GM19351 (cell line): ENCODE data around the gene PRCC.

Source experiments
- ATAC-seq: cut with Tn5 transposase; IDR thresholded peaks from one replicate; pipeline ENCODE4 v1.9.1; 2021; ENCODE audit warnings: mild to moderate bottlenecking, moderate library complexity; ENCODE audit not compliant: unreplicated experiment

Gene PRCC

DNA sequence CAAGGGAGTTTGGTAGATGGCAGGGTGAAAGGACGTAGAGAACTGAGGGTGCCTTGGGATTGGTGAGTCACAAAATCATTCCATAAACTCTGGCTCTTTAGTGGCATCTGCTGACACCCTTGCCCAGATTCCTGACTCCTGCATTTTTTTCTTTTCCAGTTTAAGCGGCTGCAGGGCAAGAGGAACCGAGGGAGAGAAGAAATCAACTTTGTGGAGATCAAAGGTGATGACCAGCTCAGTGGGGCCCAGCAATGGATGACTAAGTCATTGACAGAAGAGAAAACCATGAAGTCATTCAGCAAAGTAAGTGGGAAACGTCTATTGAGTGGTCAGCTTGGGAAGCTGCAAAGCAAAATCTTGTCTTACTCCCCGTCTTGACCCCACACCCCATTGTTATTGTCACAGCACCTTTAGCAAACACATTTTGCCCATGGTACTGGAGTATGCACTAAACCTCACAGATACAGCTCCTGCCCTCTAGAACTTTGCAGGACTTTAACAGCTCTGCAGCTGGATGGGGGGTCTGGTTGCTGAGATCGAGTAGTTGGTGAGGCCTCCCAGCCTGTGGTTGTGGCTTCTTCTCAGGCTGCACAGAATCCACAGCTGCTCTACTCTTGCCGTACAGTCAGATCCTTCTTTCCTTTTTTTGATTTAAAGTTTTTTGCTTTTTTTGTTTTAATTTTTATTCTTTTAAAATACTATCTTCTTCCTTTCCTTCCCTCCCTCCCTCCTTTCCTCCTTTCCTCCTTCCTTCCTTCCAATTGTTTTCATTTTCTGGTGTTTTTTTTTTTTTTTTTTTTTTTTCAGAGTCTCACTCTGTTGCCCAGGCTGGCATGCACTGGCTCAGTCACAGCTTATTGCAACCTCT, 27.4 kb downstream of the PRCC start:
- ATAC-seq = no peak

DNA sequence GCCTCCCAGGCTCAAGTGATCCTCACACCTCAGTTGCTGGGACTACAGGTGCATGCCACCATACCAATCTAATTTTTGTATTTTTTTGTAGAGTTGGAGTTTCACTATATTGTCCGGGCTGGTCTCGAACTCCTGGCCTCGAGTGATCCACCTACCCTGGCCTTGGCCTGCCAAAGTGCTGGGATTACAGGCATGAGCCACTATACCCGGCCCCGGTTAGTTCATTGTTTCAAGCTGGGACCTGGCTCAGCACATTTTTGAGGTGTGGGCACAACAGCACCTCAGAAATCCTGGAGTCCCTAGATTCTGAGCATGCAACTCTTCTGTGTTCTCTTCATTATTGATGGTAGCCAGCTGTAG, 28.0 kb downstream of the PRCC start:
- ATAC-seq = no peak

DNA sequence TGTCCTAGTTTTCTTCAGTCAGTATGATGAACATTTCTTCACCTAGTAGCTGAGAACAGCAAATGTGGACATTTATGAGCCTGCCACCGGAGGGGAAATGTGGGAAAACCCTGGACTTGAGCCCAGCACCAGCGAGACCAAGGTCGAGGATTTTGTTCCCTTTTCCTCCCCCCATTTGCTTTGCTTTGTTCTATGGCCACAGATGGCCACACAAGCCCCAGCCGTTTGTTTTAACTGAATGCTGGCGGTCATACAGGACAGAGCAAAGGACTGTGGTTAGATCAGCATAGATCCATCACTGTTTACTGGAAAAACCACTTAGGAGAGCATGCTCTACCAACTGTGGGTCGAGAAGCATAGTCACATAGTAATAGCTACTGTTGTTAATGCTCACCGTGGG, 28.5 kb downstream of the PRCC start:
- ATAC-seq = no peak

DNA sequence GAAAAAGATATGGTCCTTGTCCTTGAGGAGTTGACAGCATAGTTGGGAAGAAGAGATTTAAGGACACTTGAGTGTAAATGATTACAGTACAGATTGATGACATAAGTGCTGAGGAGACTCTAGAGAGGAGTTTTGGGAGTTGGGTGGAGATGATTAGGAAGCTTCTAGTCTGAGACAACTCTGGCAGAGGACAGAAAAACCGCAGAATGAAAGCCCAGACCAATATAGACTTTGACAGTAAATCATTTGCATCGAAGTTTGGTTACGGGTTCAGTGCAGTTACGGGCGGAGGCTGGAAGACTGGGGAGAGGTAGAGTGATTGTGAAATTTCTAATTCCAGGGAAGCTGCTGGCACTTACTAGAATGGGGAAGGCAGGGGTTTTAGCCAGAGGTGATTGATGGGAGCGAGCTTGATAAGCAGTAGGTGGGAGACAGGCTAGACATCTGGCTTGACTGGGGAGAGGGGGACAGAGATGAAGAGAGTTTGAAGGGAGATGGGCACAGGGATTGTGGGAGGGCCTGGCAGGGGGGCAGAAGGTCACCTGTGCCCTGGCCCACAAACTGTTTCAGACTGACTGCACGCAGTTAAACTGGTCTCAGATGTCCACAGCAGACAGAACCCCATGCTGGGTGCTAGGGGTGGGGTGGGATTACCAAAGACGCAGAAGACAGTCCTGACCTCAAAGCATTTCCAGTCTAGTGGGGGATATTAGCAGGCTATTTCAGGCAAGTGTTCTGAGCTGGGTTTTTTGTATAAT, 29.2 kb downstream of the PRCC start:
- no peak for ATAC-seq

DNA sequence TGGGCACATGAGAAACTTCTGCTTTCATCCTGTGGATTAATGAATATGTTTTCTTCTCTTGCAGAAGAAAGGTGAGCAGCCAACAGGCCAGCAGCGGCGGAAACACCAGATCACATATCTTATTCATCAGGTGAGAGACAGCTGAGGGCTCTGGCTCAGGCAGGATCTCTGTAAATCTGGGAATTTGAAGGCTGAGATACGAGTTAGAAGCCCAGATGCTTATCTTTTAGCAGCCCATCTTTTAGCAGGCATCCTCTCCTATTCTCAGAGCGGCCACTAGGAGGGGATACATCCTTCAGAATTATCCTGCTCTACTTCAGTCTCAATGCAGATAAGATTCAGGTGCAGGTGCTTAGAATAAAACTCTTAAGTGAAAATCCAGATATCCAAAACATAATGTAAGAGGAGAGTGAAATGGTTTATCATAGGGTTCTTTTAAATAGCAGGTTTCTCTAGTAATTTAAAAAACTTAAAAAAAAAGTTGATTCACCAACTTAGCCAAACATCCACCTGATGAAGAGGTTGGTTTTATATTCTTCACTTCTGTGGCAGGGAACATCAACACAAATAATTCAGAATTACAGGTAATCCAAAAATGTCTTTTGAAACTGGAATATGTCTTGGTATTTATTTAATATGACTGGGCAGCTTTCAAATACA, 30.0 kb downstream of the PRCC start:
- no peak for ATAC-seq

DNA sequence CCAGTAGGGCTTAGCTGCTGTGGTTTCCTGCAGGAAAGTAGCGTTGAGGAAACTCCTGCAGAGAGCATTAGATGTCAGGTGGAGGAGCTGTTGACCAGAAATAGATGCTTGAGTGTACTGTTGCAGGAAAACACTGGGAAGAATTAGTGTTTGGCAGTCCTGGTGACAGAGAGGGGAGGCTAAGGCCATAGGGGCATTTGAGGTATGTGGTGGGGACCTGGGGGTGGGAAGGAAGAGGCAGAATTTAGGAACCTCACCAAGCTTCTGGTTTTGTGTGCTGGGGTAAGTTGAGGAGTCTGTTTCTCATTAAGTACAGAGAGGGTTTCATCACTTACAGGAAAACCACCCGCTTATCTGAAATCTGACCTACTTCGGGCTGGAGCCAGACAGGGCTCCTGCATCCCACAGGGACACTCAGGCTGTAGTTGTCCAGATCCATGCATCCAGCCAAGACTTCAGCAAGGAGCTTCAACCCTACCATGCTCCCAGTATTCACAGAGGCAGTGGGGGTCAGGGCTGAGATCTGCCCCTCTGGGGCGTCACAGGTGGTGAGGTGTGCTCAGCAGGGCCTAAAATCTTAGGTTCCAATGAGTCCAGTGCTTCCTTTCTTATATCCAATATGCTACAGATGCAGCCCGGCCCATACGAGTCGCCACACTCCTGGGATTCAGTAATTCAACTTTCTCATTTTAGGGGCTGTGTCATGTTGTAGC, 34.2 kb downstream of the PRCC start:
- no peak for ATAC-seq

DNA sequence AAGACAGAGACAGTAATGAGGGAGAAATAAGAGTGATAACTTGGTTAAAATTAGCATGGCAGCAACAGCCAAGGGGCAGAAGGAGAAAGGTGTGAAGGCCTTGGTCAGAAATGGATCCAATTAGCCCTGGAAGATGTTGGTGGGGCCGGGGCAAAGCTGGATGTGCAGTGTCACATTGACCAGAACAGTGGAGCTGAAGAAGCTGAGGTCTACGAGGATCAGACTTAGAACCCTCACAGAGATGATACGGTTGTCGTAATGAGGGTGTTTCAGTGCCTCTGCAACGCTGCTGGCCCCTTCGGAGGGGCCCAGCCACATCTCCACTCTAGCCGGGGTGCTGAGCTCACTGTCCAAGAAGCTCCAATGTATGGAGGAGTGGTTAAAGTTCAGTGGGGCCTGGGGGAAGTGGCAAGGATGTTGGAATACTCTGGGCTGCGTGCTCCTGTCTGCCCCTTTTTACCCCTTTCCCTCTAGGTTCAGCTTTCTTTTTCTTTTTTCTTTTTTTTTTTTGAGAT, 35.1 kb downstream of the PRCC start:
- no peak for ATAC-seq

DNA sequence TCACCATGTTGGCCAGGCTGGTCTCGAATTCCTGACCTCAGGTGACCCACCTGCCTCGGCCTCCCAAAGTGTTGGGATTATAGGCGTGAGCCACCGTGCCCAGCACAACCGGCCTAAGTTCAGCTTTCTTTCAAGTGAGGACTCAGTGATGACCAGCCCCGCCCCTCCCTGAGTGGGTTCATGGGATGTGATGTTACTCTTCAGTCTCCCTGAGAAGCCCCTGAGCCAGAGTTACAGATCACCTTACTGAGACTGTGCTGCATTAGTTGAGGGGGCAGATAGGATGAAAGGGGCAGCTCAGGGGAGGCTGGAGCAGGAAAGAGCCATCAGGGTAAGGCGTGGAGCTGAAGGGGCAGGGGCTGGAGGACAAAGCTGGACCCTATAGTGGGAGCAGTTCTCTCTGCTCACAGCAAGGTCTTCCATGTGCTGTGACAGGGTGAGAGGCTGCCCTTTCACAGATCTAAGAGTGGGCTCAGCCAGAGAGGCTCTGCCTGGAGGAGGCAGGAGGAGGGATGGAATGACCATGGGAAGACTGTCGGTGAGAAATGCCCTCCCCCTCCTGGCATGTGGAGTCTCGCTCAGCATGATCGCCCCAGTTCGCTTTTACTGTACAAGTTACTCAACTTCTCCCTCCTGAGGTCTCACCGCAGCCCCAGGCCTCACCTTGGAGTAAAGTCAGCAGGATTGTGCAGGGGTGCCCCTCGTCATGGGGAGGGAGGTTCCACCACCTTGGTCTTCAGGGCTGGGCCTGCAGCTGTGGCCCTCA, 35.9 kb downstream of the PRCC start:
- no peak for ATAC-seq

DNA sequence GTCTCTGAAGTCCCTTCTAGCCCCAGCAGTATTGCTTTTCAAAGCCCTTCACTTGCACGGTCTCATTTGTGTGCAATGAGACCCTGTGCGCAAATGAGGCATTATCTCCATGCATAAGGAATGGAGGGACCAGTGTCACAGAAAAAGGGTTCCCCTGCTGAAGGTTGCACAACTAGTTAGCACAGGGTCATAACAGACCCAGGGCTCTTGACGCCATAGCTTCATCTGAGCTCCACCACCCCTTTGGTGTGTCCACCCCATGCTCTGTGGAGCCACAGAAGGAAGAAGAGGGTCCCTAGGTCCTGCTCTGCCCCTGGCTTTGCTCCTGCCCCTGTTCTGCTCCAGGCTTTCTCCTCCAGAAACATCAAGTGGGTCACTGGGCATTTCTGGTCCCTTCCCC, 36.7 kb downstream of the PRCC start:
- no peak for ATAC-seq

DNA sequence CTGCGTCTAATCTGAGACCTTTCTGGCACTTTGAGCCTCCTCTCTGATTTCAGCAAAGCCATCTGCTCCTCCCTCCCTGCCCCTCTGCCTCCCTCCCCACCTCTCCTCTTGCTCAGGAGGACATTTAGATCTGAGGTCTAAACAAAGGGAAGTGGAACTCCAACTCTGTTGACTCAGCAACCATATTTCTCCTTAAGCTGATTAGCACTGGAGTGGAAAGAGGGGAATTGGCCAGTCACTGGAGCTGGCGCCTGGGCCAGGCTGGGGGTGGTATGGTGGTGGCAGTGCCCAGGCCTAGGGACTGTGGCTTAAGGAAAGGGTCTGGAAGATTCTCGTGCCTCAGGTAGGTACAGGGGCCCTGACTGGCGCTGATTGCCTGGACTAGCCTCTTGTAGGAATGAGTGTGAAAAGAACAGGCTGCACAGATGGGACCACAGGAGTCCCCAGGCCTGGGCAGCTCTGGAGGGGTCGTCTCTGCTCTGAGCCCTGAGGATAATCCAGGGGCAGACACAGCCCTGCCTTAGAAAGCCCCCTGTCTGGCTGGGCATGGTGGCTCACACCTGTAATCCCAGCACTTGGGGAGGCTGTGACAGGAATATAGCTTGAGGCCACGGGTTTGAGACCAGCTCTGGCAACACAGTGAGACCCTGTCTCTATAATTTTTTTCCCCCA, 37.4 kb downstream of the PRCC start:
- no peak for ATAC-seq

DNA sequence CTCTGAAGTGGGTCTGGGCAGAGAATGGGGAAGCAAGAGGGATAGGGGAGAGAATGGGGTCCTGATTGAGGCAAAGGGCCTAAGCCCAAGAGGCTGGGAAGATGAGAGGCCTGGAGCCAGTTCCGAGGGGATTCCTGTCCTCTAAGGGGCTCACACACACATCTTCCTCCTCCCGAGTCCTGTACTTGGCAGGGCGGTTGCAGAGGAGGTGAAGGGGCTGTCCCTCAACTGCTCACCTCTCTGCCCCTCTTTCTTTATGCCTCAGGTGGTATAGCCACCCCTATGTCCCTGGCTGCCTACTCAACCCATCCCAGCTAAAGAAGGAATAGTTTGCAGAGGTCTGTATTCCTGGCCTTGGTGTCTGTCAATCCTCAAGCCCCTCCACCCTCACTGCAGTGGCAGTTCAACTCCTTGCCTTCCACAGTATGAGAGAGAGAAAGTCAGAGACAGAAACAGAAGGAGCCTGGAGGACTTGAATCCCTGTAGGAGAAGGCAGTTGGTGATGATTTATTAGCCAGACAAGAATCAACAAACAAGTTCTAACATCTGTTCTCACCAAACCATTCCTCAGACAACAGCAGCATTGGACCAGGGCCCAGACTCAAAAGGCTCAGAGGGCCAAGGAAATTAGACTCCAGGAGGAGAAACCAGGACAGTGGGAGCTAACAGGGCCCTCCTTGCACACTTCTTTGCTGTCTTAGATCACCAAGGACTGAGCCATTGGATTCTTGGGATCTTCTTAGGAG, 38.6 kb downstream of the PRCC start:
- ATAC-seq = no peak

DNA sequence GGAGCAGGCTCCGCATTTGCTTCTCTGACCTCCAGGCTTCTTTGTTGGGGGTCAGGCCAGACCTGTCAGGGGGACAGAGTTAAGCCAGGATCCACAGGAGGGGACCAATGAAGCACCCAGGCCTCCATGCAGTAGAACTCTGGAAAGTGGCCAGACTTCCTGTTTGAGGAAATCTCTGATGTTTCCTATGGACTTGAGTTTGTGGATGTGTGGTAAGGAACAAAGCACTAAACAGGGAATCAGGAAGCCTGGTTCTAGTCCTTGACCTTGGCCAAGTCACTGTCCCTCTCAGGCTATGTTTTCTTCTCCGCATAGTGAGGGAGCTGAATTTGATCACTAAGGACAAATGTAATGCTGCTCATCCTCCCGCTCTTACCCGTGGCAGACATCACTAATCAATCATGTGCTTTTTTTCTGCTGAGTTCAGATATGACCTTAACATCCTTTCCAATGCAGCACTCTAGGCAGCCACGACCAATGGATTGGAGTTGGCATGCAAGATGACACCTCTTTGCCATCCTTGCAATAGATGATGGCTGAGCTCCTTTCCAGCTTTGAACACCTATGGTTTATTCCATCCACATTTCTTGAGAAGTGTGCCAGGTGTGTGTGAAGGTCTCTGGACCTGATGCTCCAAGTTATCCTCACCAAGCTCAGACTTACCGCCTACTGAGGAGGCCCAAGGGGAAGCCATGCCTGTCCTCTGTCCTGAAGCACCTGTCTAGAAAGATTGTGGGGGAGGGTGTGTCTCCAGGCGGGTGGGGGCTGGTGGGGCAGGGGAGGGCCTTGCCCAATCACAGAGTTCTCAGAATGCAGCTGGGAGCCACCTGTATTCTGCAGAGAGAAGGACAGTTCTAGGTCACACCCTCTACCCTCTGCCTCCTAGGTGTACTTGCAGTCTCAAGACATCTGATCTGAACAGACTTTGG, 39.4 kb downstream of the PRCC start:
- ATAC-seq = no peak

DNA sequence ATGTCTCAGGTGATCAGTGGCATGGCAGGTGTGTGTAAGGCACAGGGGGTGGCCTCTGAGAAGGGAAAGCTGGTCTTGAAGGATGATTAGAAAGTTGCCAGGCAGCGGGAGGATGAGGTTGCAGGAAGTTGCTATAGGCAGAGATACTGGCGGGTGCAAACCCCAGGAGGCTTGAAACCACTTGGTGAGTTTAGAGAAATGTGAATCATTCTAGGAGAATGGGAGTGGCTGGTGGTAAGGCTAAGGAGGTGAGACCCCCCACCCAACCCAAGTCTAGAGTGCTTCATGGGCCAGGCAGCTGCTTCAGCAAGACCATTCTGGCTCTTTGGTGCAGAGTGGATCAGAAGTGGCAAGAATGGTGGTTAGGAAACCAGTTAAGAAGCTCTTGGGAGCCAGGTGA, 40.3 kb downstream of the PRCC start:
- no peak for ATAC-seq

DNA sequence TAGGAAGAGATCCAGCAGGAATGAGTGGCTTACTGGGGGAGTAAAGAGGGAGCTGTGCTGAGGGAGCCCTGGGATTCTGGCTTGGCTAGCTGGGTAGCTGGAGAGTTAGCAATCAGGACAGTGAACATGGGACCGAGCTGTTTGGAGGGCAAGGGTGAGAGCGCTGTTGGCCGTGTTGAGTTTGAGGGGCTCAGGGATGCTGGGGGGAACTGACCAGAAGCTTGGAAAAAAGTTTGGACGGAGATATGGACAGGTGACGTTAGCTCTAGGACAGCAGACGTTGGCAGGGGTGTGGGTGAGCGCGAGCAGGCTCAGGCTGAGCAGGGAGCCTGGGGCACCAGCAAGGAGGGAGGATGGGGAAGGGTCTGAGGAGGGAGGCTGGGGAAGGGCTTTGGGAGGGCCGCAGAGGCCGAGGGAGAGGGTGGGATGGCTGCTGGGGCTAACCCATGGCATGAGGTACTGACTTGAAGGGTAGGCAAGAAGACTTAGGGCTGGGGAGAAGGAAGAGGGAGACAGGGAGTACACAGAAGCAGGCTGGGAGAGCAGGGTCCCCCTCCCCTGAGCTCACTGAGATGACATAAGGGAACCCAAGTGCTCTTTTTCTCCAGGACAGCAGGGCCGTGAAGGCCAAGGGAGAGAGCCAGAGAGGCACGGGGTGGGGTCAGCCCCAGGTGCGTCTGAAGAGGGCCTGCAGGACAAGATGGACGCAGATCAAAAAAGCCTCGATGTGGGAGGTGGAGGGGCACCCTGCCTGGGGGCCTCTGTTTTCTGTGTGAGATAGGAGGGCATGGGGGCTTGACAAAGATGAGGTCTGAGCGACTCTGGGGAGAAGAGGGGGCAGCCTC, 41.1 kb downstream of the PRCC start:
- ATAC-seq = no peak

DNA sequence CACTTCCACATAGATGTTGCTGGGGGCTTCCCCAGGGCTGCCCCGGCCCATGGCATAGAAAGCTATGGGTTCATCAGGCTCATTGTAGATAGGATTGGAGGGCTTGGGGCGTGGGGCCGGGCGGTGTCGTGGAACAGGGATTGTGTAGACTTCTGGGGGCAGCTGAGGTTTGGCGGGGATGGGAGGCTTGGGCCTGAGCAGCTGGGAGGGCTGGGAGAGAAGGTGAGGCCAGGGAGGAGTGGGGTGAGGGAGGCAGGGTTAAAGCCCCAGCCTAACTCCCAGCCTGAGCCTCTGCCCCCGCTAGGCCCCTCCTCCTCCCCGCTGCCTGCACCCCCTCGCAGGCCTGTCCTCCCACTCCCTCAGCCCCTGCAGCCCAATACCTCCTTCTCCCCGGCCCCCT, 41.9 kb downstream of the PRCC start:
- no peak for ATAC-seq

DNA sequence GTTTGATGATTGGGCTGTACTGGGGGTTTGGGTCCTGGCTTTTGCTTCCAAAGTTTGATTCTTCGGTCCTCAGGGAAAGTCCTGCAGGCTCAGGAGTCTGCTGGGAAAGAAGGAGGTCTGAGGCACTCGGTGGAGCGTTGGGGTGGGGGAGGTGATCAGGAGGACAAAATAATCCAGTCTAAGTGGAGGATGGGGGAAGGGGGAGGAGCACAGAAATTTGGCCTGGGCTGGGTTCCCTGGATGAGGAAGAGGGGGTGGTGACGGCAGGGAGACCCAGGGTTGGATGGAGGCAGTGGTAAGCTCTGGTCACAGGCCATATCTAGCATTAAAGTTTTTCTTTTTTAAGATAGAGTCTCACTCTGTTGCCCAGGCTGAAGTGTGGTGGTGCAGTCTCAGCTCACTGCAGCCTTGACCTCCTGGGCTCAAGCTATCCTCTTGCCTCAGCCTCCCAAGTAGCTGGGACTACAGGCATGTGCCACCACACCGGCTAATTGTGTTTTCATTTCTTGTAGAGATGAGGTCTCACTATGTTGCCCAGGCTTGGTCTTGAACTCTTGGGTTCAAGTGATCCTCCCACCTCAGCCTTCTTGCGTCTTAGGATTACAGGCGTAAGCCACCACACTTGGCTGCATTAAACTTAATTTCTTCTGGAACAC, 42.5 kb downstream of the PRCC start:
- ATAC-seq = no peak

DNA sequence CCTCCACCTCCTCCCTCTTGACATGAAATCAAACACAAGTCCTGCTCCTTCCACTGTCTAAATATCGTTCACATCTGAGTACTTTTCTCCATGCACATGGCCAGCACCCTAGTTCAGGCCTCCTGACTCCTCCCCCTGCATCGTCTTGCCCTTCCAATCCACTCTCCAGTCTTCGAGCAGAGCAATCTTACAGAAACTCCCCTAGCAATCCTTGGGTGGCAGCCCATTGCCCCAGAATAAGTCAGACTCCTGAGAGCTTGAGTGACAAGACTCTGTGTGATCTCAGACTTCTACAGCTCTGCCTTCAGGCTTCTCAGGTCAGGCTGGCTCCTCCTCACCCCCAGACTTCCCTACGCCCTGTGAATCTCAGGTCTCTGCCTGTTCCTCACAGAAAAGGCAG, 43.8 kb downstream of the PRCC start:
- no peak for ATAC-seq
